HEK293T (cell line): ENCODE results near the gene ZWILCH.
"Not testable (repeated sequence)": the region's sequence is repeated elsewhere in the genome, so short reads cannot be mapped to it uniquely, and the experiment has no call there.

Experiments used
- CTCF ChIA-PET: fragments of 350-600 bp; formaldehyde crosslinking; extraction: SDS; loops from one replicate; lab custom pipeline; 2021; ENCODE audit warnings: antibody characterized with exemption, inconsistent platforms; lab: Yijun Ruan, JAX
- POLR2A ChIA-PET: fragments of 350-600 bp; formaldehyde crosslinking; extraction: SDS; loops from one replicate; lab custom pipeline; 2020; ENCODE audit warnings: antibody characterized with exemption, inconsistent platforms; lab: Yijun Ruan, JAX
- DNase-seq: peaks from one replicate; pipeline ENCODE4 v3.0.0; 2012; ENCODE audit warnings: mixed read lengths; ENCODE audit errors: extremely low spot score
- ARNT ChIP-seq: fragments of 450-650 bp; IDR thresholded peaks from 2 replicates; pipeline ENCODE4 v1.6.1; 2017; ENCODE audit warnings: mild to moderate bottlenecking
- BHLHE40 ChIP-seq: fragments of 450-650 bp; IDR thresholded peaks from 2 replicates; pipeline ENCODE4 v1.6.1; 2016; ENCODE audit warnings: mild to moderate bottlenecking, moderate library complexity, borderline replicate concordance
- CTBP1 ChIP-seq: fragments of 450-650 bp; IDR thresholded peaks from 2 replicates; pipeline ENCODE4 v1.6.1; 2016; ENCODE audit warnings: borderline replicate concordance
- ELF4 ChIP-seq: fragments of 450-650 bp; IDR thresholded peaks from 2 replicates; pipeline ENCODE4 v1.6.1; 2017; ENCODE audit warnings: antibody characterized with exemption
- FOXA1 ChIP-seq: fragments of 450-650 bp; IDR thresholded peaks from 2 replicates; pipeline ENCODE4 v1.6.1; 2016; ENCODE audit warnings: mild to moderate bottlenecking
- FOXK2 ChIP-seq: fragments of 450-650 bp; IDR thresholded peaks from 2 replicates; pipeline ENCODE4 v1.6.1; 2016; ENCODE audit warnings: mild to moderate bottlenecking
- FOXM1 ChIP-seq: fragments of 450-650 bp; IDR thresholded peaks from 2 replicates; pipeline ENCODE4 v1.6.1; 2017; ENCODE audit warnings: mild to moderate bottlenecking, borderline replicate concordance
- HDGF ChIP-seq: fragments of 450-650 bp; IDR thresholded peaks from 2 replicates; pipeline ENCODE4 v1.6.1; 2017; ENCODE audit warnings: antibody characterized with exemption, borderline replicate concordance
- L3MBTL2 ChIP-seq: fragments of 450-650 bp; conservative IDR thresholded peaks from 2 replicates; pipeline ENCODE4 v1.6.1; 2016; ENCODE audit warnings: mild to moderate bottlenecking
- LEF1 ChIP-seq: fragments of 450-650 bp; IDR thresholded peaks from 2 replicates; pipeline ENCODE4 v1.6.1; 2017; ENCODE audit warnings: mild to moderate bottlenecking, borderline replicate concordance
- NFRKB ChIP-seq: fragments of 450-650 bp; IDR thresholded peaks from 2 replicates; pipeline ENCODE4 v1.6.1; 2016; ENCODE audit warnings: mild to moderate bottlenecking, moderate library complexity
- PKNOX1 ChIP-seq: fragments of 450-650 bp; IDR thresholded peaks from 2 replicates; pipeline ENCODE4 v1.6.1; 2016
- SP1 ChIP-seq: fragments of 450-650 bp; IDR thresholded peaks from 2 replicates; pipeline ENCODE4 v1.6.1; 2017
- SUZ12 ChIP-seq: fragments of 450-650 bp; IDR thresholded peaks from 2 replicates; pipeline ENCODE4 v1.6.1; 2016; ENCODE audit warnings: mild to moderate bottlenecking
- TARDBP ChIP-seq: fragments of 450-650 bp; IDR thresholded peaks from 2 replicates; pipeline ENCODE4 v1.6.1; 2016
- ZNF384 ChIP-seq: fragments of 450-650 bp; IDR thresholded peaks from 2 replicates; pipeline ENCODE4 v1.6.1; 2016

Gene ZWILCH

GRCh38 chr15:66462627-66463026 lies 42.5 kb upstream of the ZWILCH start:
- CTCF ChIA-PET = no interaction called here
- DNase-seq = no peak
- POLR2A ChIA-PET = interaction anchor here (1.3 kb wide), 1 partner anchor 36 kb away, joined by 3 read pairs; no protein-coding TSS in a partner anchor
- TF ChIP-seq ZNF384 = no peak
- no peak for TF ChIP-seq FOXK2
- TF ChIP-seq ELF4 = no peak
- TF ChIP-seq NFRKB = no peak
- TF ChIP-seq FOXA1 = no peak
- no peak for TF ChIP-seq L3MBTL2
- TF ChIP-seq PKNOX1 = no peak
- no peak for TF ChIP-seq BHLHE40
- TF ChIP-seq LEF1 = no peak
- TF ChIP-seq ARNT = no peak
- no peak for TF ChIP-seq TARDBP
- TF ChIP-seq CTBP1 = no peak
- TF ChIP-seq FOXM1 = no peak
- no peak for TF ChIP-seq HDGF
- no peak for TF ChIP-seq SP1
- TF ChIP-seq SUZ12 = no peak

- DNase-seq, CTCF ChIA-PET, POLR2A ChIA-PET: not testable (repeated sequence)
These were observed 39.8 kb upstream of the ZWILCH start for GRCh38 chr15:66465294-66465693.

GRCh38 chr15:66467162-66468040 lies 37.7 kb upstream of the ZWILCH start:
- DNase-seq, POLR2A ChIA-PET: not testable (repeated sequence)
- CTCF ChIA-PET = interaction anchor here (0.6 kb wide), 1 partner anchor 35 kb away, joined by 3 read pairs; no protein-coding TSS in a partner anchor

DNA sequence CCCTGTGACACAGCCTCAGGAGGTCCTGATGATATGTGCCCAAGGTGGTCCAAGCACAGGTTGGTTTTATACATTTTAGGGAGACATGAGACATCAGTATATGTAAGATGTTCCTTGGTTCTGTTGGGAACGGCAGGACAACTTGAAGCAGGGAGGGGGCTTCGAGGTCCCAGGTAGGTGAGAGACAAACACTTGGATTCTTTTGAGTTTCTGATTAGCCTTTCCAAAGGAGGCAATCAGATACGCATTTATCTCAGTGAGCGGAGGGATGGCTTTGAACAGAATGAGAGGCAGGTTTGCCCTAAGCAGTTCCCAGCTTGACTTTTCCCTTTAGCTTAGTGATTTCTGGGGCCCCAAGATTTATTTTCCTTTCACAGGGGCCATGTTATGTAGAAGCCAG lies 34.3 kb upstream of the ZWILCH start:
- CTCF ChIA-PET, DNase-seq: not testable (repeated sequence)
- POLR2A ChIA-PET = interaction anchor here (0.7 to 1.1 kb wide), 2 partner anchors 21 to 27 kb away, joined by 3 to 5 read pairs; partner anchors contain the start of gene SNAPC5

- DNase-seq = no peak
- POLR2A ChIA-PET = interaction anchor here (1.2 kb wide), 1 partner anchor 27 kb away, joined by 3 read pairs; no protein-coding TSS in a partner anchor
- TF ChIP-seq CTBP1 (no peak), LEF1 (no peak), ZNF384 (no peak), ARNT (no peak), FOXM1 (no peak), L3MBTL2 (no peak), PKNOX1 (no peak), FOXK2 (no peak), SP1 (no peak), ELF4 (no peak), SUZ12 (no peak), BHLHE40 (no peak), NFRKB (no peak)
- CTCF ChIA-PET = interaction anchor here (0.6 to 1.1 kb wide), 3 partner anchors 11 to 25 kb away, joined by 3 to 8 read pairs (median 5); partner anchors contain the start of gene SNAPC5
These were observed 32.7 kb upstream of the ZWILCH start for GRCh38 chr15:66472176-66472999.

GRCh38 chr15:66474135-66474534 lies 31.0 kb upstream of the ZWILCH start:
- TF ChIP-seq TARDBP = no peak
- DNase-seq = no peak
- POLR2A ChIA-PET = interaction anchor here (1.9 kb wide), 1 partner anchor 24 kb away, joined by 5 read pairs; the partner anchor contains the start of gene SNAPC5
- CTCF ChIA-PET = interaction anchor here (0.6 to 2.8 kb wide), 2 partner anchors 24 to 56 kb away, joined by 3 to 12 read pairs; partner anchors contain the start of gene SNAPC5

DNA sequence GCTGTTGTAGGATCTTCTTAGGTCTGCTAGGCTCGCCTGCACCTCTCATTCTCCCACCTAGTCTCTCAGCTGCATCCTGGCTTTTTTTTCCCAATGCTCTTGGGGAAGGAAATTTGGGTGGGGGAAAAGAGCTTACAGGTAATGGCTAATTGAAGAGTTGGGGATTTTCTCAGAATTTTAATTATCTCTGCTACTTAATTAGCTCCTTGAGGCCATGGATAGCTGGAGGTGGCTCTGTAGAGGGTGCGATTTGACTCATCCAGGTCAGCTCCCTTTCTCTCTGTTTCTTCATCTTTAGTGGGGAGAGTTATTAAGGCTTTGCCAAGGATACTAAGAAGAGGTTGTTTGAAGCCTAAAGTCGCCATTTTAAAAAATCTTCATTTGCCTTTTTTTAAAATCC lies 30.2 kb upstream of the ZWILCH start:
- ChIA-PET POLR2A (interaction anchor here (1.9 kb wide), 1 partner anchor 23 kb away, joined by 5 read pairs; the partner anchor contains the start of gene SNAPC5), CTCF (interaction anchor here (0.6 to 2.8 kb wide), 2 partner anchors 23 to 55 kb away, joined by 3 to 12 read pairs; partner anchors contain the start of gene SNAPC5)
- no peak for TF ChIP-seq PKNOX1
- no peak for TF ChIP-seq ARNT
- TF ChIP-seq LEF1 = no peak
- TF ChIP-seq SUZ12 = no peak
- TF ChIP-seq HDGF = no peak
- TF ChIP-seq FOXK2 = no peak
- TF ChIP-seq ZNF384 = no peak
- TF ChIP-seq ELF4 = no peak
- no peak for TF ChIP-seq FOXM1
- no peak for TF ChIP-seq L3MBTL2
- no peak for TF ChIP-seq BHLHE40
- no peak for TF ChIP-seq TARDBP
- no peak for TF ChIP-seq NFRKB
- TF ChIP-seq CTBP1 = no peak
- TF ChIP-seq FOXA1 = no peak
- no peak for TF ChIP-seq SP1
- DNase-seq = no peak
